ENCODE results near the gene TAS2R38. TPM values are rescaled to one million over a fixed set of nuclear protein-coding genes. Genes with fewer than 3 reads are reported as not detected.
A peak's percentile ranks its signal among the peaks of the same experiment; 100 is the strongest.
"Not testable (repeated sequence)": the region's sequence is repeated elsewhere in the genome, so short reads cannot be mapped to it uniquely, and the experiment has no call there.

The TAS2R38 gene
- 0.29 TPM in 1 of 2 replicates, not detected in the other for total RNA-seq (2014; rRNA removed; shearing (Covaris generic))

GRCh38 chr7:141973673-141974072 is at the start of gene TAS2R38:
Gene TAS2R38, minus strand, starts transcription at chr7:141973773. Its CDS starts 84 bp downstream, at chr7:141973689.
- no peak for DNase-seq (ENCODE audit: low spot score)

DNA sequence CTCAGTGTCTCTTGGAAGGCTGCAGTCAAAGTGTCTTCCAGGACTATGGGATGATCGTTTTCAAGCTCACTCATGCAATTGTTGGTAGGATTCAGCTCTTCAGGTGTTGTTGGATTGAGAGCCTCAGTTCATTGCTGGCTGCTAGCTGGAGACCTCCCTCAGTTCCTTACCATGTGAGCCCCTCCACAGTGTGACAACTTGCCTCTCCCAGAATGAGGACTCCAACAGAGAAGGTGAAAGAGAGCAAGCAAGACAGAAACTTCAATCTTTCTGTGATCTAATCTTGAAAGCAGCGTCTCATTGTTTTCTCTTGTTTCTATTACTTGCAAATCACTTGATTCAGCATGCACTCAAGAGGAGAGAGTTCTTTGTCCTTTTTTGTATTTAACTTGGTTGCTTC is 44.6 kb upstream of the TAS2R38 start:
- no peak for DNase-seq (ENCODE audit: low spot score)

- DNase-seq (ENCODE audit: low spot score) = no peak
These were observed 43.9 kb upstream of the TAS2R38 start for GRCh38 chr7:142017451-142017850.

DNA sequence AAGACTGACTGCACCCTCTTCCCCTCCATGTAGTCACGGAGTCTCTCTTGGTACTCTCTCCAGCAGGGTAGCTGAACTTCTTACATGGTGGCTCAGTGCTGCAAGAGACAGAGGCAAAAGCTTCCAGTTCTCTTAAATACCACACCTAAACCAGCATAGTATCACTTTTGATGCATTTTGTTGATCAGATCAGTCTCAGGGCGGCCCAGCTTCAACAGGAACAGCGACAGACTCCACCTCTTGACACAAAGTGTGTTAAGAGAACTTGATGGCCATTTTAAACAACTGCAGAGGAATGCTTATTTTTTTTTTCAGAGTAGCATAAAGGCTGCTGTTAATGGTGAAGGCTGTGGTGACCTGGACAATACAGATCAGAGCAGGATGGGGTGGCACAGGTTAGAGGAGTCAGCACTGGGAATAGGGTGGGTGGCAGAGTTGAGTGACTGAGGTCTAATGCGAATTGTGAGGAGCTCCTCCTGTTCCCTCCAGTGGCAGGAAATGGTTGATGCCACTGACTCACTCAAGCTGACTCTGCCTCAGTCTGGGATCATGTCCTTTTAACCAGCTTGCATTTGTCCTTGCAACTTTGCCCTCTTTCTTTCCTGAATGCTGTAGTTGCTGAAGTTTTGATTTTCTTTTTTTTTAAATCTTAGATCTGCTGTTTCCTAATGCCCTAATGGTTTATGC is 39.4 kb upstream of the TAS2R38 start:
- peak; percentile 41 for DNase-seq (ENCODE audit: low spot score)

- DNase-seq (ENCODE audit: low spot score) = no peak
These were observed 37.5 kb upstream of the TAS2R38 start for GRCh38 chr7:142010952-142011548.

GRCh38 chr7:142009187-142009586 is 35.6 kb upstream of the TAS2R38 start:
- DNase-seq (ENCODE audit: low spot score) = no peak

DNA sequence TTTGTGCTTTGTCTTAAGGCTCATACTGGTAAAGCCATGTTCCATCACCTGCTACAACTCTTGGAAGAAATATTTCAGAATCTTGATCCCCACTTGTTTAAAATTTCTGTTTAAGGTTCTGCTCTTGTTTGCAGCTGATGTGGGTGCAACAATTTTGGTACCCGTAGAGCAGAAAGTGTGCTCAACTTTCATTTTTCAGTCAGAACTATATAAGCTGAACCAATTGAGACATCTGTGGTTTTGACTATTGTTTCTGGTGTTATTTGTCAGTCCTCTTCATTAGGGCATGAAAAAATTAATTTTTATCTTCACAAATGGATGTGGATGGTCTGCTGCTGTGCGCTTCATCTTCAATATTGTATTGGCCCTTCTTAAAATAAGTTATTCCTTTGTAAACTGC is 33.0 kb upstream of the TAS2R38 start:
- no peak for DNase-seq (ENCODE audit: low spot score)

DNA sequence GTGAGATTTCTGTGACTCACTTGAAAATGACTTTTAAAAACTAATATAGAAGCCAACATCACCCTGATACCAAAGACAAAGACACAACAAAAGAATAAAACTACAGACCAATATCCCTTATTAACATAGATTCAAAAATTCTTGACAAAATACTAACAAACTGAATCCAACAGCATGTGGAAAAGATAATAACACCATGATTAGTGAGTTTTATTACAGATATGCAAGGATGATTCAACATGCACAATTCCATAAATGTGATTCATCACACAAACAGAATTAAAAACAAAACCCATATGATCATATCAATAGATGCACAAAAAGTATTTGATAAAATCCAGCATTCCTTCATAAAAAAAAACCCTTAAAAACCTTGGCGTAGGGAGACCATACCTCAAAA is 28.6 kb upstream of the TAS2R38 start:
- no peak for DNase-seq (ENCODE audit: low spot score)

DNA sequence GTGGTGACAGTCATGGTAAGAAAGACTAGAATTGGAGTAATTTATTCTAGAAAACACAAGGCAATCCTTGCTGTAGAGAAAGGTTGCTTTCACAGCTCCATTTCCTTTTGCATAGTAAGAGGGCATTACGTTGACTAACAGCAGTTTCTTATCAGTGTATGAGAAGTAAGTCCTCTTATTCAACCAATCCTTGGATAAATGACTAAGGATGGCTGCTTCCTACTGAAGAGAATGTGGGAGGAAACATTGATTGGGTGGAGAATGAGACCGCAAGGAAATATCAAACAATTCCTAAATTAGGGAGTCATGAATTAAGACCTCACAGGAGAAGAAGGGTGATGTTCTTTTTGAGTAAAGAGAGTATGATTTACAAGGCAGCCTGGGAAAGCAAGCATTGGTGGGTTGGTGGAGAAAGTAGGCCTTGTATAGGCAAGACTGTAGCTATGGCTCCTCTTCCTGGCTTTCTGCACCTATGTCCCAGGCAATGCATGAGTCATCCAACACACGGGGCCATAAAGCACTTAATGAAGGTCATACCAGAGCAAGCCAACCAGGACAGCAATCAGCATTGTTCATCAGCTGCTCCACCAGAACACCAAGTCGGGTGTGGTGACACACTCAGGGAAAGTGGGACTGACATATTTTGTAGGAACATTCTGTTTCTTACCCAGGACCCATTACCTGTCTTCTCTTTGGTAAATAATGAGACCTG is 27.7 kb upstream of the TAS2R38 start:
- DNase-seq (ENCODE audit: low spot score) = peak; percentile 24

DNA sequence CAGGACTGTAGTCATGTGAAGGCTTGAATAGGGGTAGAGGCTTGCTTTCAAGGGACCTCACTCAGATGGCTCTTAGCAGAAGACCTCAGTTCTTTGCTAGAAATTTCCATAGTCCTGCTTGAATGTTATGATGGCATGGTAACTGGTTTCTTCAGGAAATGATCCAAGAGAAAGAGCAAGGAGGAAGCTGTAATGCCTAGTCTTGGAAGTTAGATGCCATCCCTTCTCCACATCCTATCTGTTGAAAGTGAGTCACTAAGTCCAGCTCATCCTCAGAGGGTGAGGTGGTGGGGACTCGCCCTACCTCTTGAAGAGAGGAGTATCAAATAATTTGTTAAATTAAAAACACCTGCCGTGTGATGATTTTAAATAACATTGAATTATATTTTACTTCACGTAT is 26.7 kb upstream of the TAS2R38 start:
- no peak for DNase-seq (ENCODE audit: low spot score)

GRCh38 chr7:141999058-141999623 is 25.6 kb upstream of the TAS2R38 start:
- DNase-seq (ENCODE audit: low spot score) = no peak

- no peak for DNase-seq (ENCODE audit: low spot score)
These were observed 19.8 kb upstream of the TAS2R38 start for GRCh38 chr7:141993354-141993753.

DNA sequence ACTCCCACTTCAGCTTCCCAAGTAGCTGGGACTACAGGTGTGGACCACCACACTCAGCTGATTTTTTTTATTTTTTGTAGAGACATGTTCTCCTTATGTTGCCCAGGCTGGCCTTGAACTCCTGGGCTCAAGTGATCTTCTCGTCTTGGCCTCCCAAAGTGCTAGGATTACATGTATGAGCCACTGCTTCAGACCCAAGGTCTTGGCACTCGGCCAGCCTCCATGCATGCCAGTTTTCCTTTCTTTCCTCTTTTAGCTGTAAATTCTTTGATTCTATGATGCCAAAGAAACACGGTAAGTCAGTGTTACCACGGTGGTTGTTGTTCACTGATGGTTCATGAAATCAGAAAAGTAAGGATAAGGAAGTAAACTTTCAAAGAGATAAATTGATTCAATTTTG is 19.1 kb upstream of the TAS2R38 start:
- DNase-seq (ENCODE audit: low spot score) = no peak

DNA sequence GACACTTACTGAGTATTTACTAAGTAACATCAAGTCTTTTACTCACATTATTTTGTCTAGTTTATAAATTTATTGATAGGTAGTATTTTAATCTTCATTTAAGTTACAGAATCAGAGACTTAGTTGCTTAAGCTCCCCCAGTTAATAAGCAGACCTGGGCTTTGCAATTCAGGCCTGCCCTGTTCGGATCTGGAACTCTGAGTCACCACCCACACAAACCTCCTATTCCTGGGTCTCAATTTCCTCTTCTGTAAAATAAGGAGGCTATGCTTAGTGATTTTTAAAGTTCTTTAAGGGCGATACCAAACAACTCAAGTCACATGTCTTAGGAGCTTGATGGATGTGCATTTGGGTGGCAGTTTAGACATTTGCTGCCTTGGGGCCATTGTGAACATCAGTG is 18.6 kb upstream of the TAS2R38 start:
- no peak for DNase-seq (ENCODE audit: low spot score)

DNA sequence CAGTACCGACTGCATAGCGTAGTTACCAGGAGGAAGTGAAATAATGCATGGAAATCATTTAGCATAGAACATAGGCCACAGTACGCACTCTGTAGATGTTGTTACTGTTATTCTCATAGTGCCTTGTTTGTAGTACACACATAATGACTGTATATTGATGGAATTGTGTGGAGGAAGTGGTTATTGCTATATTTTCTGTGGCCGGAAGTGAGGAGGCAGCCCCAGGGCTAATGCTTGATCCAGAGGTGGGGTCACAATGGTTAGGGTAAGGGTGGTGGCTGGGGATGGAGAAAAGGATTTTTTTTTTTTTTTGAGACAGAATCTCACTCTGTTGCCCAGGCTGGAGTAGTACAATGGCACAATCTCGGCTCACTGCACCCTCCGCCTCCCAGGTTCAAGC is 17.6 kb upstream of the TAS2R38 start:
- DNase-seq (ENCODE audit: low spot score) = no peak

DNA sequence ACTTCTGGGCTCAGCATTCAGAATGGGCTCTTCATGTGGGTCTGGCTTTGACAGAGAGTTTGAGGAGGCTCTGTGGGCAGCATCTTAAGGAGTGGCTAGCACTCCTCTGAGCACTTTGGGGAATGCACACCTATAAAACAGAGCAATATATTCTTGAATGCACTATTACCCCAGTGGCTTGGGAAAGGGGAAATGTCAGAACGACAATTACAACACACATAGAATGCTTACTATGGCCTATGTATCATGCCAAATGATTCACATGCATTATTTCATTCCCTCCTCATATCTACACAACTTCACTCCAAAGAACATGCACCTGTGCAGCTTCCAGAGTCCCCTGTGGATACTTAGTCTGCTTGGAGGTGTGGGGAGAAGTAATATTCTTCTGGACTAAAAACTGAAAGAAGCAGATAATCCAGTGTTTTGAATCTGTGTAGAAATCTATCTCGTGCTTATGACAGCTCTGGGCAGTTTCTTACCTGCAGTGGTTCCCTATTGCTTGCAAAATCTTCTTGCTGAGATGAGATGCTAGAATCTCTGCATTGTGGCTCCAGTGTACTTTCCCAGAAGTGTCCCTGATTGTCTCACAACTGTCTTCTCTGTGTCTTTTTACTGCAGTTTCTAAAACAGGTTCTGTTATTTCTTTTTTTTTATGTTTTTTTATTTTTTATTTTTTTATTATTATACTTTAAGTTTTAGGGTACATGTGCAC is 16.6 kb upstream of the TAS2R38 start:
- DNase-seq (ENCODE audit: low spot score) = no peak

DNA sequence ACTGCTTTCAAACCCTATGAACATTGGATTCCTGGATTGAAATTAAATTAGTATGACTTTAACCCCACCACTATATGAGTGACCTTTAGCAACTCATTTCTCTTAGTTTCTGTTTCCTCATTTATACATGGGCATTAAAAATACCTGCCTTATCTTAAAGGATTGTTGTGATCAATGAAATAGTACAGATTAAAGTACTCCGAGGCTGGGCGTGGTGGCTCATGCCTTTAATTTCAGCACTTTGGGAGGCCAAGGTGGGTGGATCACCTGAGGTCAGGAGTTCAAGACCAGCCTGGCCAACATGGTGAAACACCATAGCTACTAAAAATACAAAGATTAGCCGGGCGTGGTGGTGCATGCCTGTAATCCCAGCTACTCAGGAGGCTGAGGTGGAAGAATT is 14.2 kb upstream of the TAS2R38 start:
- DNase-seq (ENCODE audit: low spot score) = not testable (repeated sequence)

- no peak for DNase-seq (ENCODE audit: low spot score)
These were observed 13.3 kb upstream of the TAS2R38 start for GRCh38 chr7:141986923-141987322.

- DNase-seq (ENCODE audit: low spot score) = peak; percentile 2
These were observed 12.4 kb upstream of the TAS2R38 start for GRCh38 chr7:141985926-141986325.

- DNase-seq (ENCODE audit: low spot score) = no peak
These were observed 6.0 kb upstream of the TAS2R38 start for GRCh38 chr7:141979568-141979967.

- no peak for DNase-seq (ENCODE audit: low spot score)
These were observed 4.8 kb upstream of the TAS2R38 start for GRCh38 chr7:141978351-141978750.

Data from A172 (cell line).